H1 (cell line): ENCODE results near the gene RPTOR. TPM values are rescaled to one million over a fixed set of nuclear protein-coding genes. Genes with fewer than 3 reads are reported as not detected.
A peak's percentile ranks its signal among the peaks of the same experiment; 100 is the strongest.

ENCODE experiments used
- CTCF ChIA-PET: fragments of 300-600 bp; sonication (Branson Sonifier 250); formaldehyde crosslinking; loops from one replicate; lab custom pipeline; 2021; ENCODE audit not compliant: partially characterized antibody; lab: Charles Lee
- POLR2A ChIA-PET: fragments of 300-600 bp; sonication (Branson Sonifier 250); formaldehyde crosslinking; loops from one replicate; lab custom pipeline; 2021; ENCODE audit warnings: inconsistent platforms; ENCODE audit not compliant: partially characterized antibody; lab: Charles Lee
- DNase-seq, 2 experiments: peaks; one replicate each; pipeline versions ENCODE4 v3.0.0 to v3.0.0-alpha.2; 2010 to 2022; ENCODE audit warnings: low spot score in 2 of 2, low read depth in 1 of 2, mixed read lengths in 1 of 2
- FAIRE-seq: peaks from 2 replicates; lab custom pipeline; 2011; peaks lifted over from hg19 to GRCh38; lab: Jason Lieb, UNC
- H2AFZ ChIP-seq: 2 replicates; pipeline ENCODE4 v1.8.1; 2012; ENCODE audit warnings: low read length, inconsistent platforms
- H2AK5ac ChIP-seq: 2 replicates; pipeline ENCODE4 v1.6.1; 2013; ENCODE audit warnings: low read depth, low read length
- H2BK120ac ChIP-seq: replicated peaks from 2 replicates; pipeline ENCODE3; 2013; ENCODE audit warnings: low read depth, low read length, inconsistent platforms
- H2BK12ac ChIP-seq: 2 replicates; pipeline ENCODE4 v1.6.1; 2013; ENCODE audit warnings: low read depth, low read length
- H2BK15ac ChIP-seq: 2 replicates; pipeline ENCODE4 v1.6.1; 2013; ENCODE audit warnings: low read length
- H2BK20ac ChIP-seq: 2 replicates; pipeline ENCODE4 v1.6.1; 2013; ENCODE audit warnings: low read length
- H2BK5ac ChIP-seq: 2 replicates; pipeline ENCODE4 v1.6.1; 2013; ENCODE audit warnings: low read depth, low read length
- H3K14ac ChIP-seq: 2 replicates; pipeline ENCODE4 v1.6.1; 2013; ENCODE audit warnings: inconsistent platforms; ENCODE audit not compliant: insufficient read length
- H3K18ac ChIP-seq: 2 replicates; pipeline ENCODE4 v1.6.1; 2013; ENCODE audit warnings: low read length; ENCODE audit errors: extremely low read depth
- H3K23ac ChIP-seq: 2 replicates; pipeline ENCODE4 v1.6.1; 2013; ENCODE audit warnings: inconsistent platforms; ENCODE audit not compliant: insufficient read length
- H3K23me2 ChIP-seq: 2 replicates; pipeline ENCODE4 v1.6.1; 2013; ENCODE audit warnings: low read depth, low read length
- H3K27ac ChIP-seq: 2 replicates; pipeline ENCODE4 v1.6.1; 2011; ENCODE audit warnings: low read depth, low read length, inconsistent platforms
- H3K27me3 ChIP-seq, 4 experiments: replicated peaks in 1 of 4; 1 replicate in 1 of 4; 2 replicates in 3 of 4; pipeline versions ENCODE4 v1.6.1 to v1.8.1; 2011 to 2013; ENCODE audit warnings: low read length in 3 of 4, mild to moderate bottlenecking in 3 of 4, inconsistent platforms in 2 of 4, mixed read lengths in 2 of 4, moderate library complexity in 1 of 4; ENCODE audit not compliant: control insufficient read depth in 3 of 4, insufficient read depth in 3 of 4; ENCODE audit errors: extremely low read depth in 1 of 4
- H3K36me3 ChIP-seq, 4 experiments: 2 replicates each; pipeline versions ENCODE4 v1.6.1 to v1.8.1; 2011 to 2013; ENCODE audit warnings: mild to moderate bottlenecking in 4 of 4, low read length in 3 of 4, moderate library complexity in 2 of 4, control low read depth in 1 of 4, inconsistent platforms in 1 of 4; ENCODE audit not compliant: insufficient read depth in 4 of 4, control insufficient read depth in 2 of 4
- H3K4ac ChIP-seq: replicated peaks from 2 replicates; pipeline ENCODE3; 2013; ENCODE audit warnings: low read length, low read depth, mixed read lengths, inconsistent platforms; ENCODE audit not compliant: insufficient read length
- H3K4me1 ChIP-seq, 4 experiments: replicated peaks in 1 of 4; 1 replicate in 1 of 4; 2 replicates in 3 of 4; pipeline versions ENCODE4 v1.6.1 to v1.8.1; 2011 to 2013; ENCODE audit warnings: low read length in 3 of 4, inconsistent platforms in 2 of 4, mixed read lengths in 1 of 4; ENCODE audit not compliant: insufficient read depth in 4 of 4, control insufficient read depth in 3 of 4
- H3K4me2 ChIP-seq, 2 experiments: 2 replicates each; pipeline versions ENCODE4 v1.6.1 to v1.8.1; 2011 to 2013; ENCODE audit warnings: low read depth in 2 of 2, low read length in 2 of 2, control low read depth in 1 of 2, inconsistent platforms in 1 of 2, mild to moderate bottlenecking in 1 of 2; ENCODE audit not compliant: insufficient read depth in 1 of 2
- H3K4me3 ChIP-seq, 4 experiments: fragments of 200-600, 300-600 bp in 1 of 4; sonication (generic), shearing (Covaris generic), sonication (Bioruptor Twin) in 1 of 4; 2 replicates each; pipeline versions ENCODE4 v1.5.1 to v1.8.1; 2011 to 2016; ENCODE audit warnings: low read length in 4 of 4, low read depth in 3 of 4, control low read depth in 2 of 4, inconsistent platforms in 2 of 4, mild to moderate bottlenecking in 2 of 4, mixed read lengths in 1 of 4, moderate library complexity in 1 of 4; ENCODE audit not compliant: insufficient read depth in 2 of 4; ENCODE audit errors: extremely low read depth in 1 of 4
- H3K56ac ChIP-seq: replicated peaks from 2 replicates; pipeline ENCODE3; 2013; ENCODE audit warnings: low read depth, mild to moderate bottlenecking, mixed read lengths, low read length, inconsistent platforms; ENCODE audit not compliant: insufficient read length
- H3K79me1 ChIP-seq: 2 replicates; pipeline ENCODE4 v1.6.1; 2013; ENCODE audit warnings: low read depth, low read length, control low read depth
- H3K79me2 ChIP-seq, 2 experiments: 2 replicates each; pipeline versions ENCODE4 v1.6.1 to v1.8.1; 2012 to 2013; ENCODE audit warnings: low read length in 2 of 2, mild to moderate bottlenecking in 2 of 2, inconsistent platforms in 1 of 2; ENCODE audit not compliant: insufficient read depth in 2 of 2, control insufficient read depth in 1 of 2
- H3K9ac ChIP-seq, 4 experiments: replicated peaks in 1 of 4; 1 replicate in 1 of 4; 2 replicates in 3 of 4; pipeline versions ENCODE4 v1.6.1 to v1.8.1; 2011 to 2013; ENCODE audit warnings: low read depth in 3 of 4, low read length in 3 of 4, control low read depth in 2 of 4, mild to moderate bottlenecking in 2 of 4, moderate library complexity in 2 of 4, inconsistent platforms in 1 of 4; ENCODE audit errors: extremely low read depth in 1 of 4
- H3K9me3 ChIP-seq, 2 experiments: 2 replicates each; pipeline versions ENCODE4 v1.6.1 to v1.8.1; 2012 to 2013; ENCODE audit warnings: mild to moderate bottlenecking in 2 of 2, moderate library complexity in 2 of 2, control low read depth in 1 of 2, inconsistent platforms in 1 of 2, low read depth in 1 of 2, low read length in 1 of 2, mixed read lengths in 1 of 2; ENCODE audit not compliant: insufficient read depth in 2 of 2
- H4K20me1 ChIP-seq, 2 experiments: replicated peaks in 1 of 2; 2 replicates each; pipeline versions ENCODE3 to v1.8.1; 2011 to 2013; ENCODE audit warnings: inconsistent platforms in 2 of 2, low read length in 2 of 2, mild to moderate bottlenecking in 1 of 2; ENCODE audit not compliant: insufficient read depth in 2 of 2, control insufficient read depth in 1 of 2
- H4K5ac ChIP-seq: 2 replicates; pipeline ENCODE4 v1.6.1; 2013; ENCODE audit warnings: low read length, low read depth, mixed read lengths, inconsistent platforms; ENCODE audit not compliant: insufficient read length
- H4K8ac ChIP-seq: 2 replicates; pipeline ENCODE4 v1.8.0; 2013; ENCODE audit warnings: mild to moderate bottlenecking, moderate library complexity, low read length, inconsistent platforms; ENCODE audit not compliant: insufficient read depth; ENCODE audit errors: extremely low read depth
- H4K91ac ChIP-seq: replicated peaks from 2 replicates; pipeline ENCODE3; 2013; ENCODE audit warnings: low read length, mixed read lengths, inconsistent platforms; ENCODE audit not compliant: insufficient read length
- BCL11A ChIP-seq, 2 experiments: IDR thresholded peaks; one replicate each; pipeline ENCODE4 v1.6.1; 2011; ENCODE audit warnings: low read depth in 2 of 2, low read length in 2 of 2, mild to moderate bottlenecking in 2 of 2
- EGR1 ChIP-seq: IDR thresholded peaks from 2 replicates; pipeline ENCODE4 v1.6.1; 2011; ENCODE audit warnings: low read depth, low read length, borderline replicate concordance
- EZH2 ChIP-seq: fragments of 200-600 bp; sonication (generic); IDR thresholded peaks from 2 replicates; pipeline ENCODE4 v1.7.1; 2012; ENCODE audit warnings: low read depth, mild to moderate bottlenecking, moderate library complexity, low read length, inconsistent platforms; ENCODE audit not compliant: severe bottlenecking
- GTF2F1 ChIP-seq: IDR thresholded peaks from 2 replicates; pipeline ENCODE4 v1.6.1; 2012; ENCODE audit warnings: low read depth, low read length, improper control_type of control experiment, borderline replicate concordance
- NANOG ChIP-seq: IDR thresholded peaks from 2 replicates; pipeline ENCODE4 v1.6.1; 2011; ENCODE audit warnings: low read length, low read depth, mild to moderate bottlenecking, inconsistent platforms; ENCODE audit not compliant: insufficient read depth, poor library complexity, severe bottlenecking
- POU5F1 ChIP-seq: IDR thresholded peaks from 2 replicates; pipeline ENCODE4 v1.6.1; 2011; ENCODE audit warnings: low read depth, mild to moderate bottlenecking, low read length, moderate library complexity
- RAD21 ChIP-seq, 2 experiments: IDR thresholded peaks in 1 of 2; conservative IDR thresholded peaks in 1 of 2; 2 replicates each; pipeline ENCODE4 v1.6.1; 2011; ENCODE audit warnings: low read depth in 2 of 2, low read length in 2 of 2, improper control_type of control experiment in 1 of 2, inconsistent platforms in 1 of 2, mild to moderate bottlenecking in 1 of 2, moderate library complexity in 1 of 2
- SAP30 ChIP-seq: fragments of 300-600 bp; sonication (generic); IDR thresholded peaks from 2 replicates; pipeline ENCODE4 v1.7.1; 2012; ENCODE audit warnings: low read length, moderate library complexity, mild to moderate bottlenecking, inconsistent platforms; ENCODE audit not compliant: insufficient read depth, insufficient replicate concordance
- SIN3A ChIP-seq, 2 experiments: IDR thresholded peaks in 1 of 2; conservative IDR thresholded peaks in 1 of 2; 2 replicates each; pipeline ENCODE4 v1.6.1; 2011 to 2012; ENCODE audit warnings: low read length in 2 of 2, improper control_type of control experiment in 1 of 2, low read depth in 1 of 2, mild to moderate bottlenecking in 1 of 2
- SIRT6 ChIP-seq: IDR thresholded peaks from one replicate; pipeline ENCODE4 v1.7.1; 2012; ENCODE audit warnings: low read length, inconsistent platforms
- SP2 ChIP-seq: IDR thresholded peaks from 2 replicates; pipeline ENCODE4 v1.6.1; 2012; ENCODE audit warnings: mild to moderate bottlenecking, low read length, inconsistent platforms
- WGBS, 2 experiments: shearing (Covaris generic) in 1 of 2; methylation state at CpG; one replicate each; pipeline versions ENCODE4 v1.1.6 to v1.1.7; 2013 to 2015; ENCODE audit warnings: low lambda C conversion rate in 2 of 2, mixed read lengths in 2 of 2, inconsistent platforms in 1 of 2, low coverage in 1 of 2, missing lambda C conversion rate in 1 of 2; ENCODE audit not compliant: insufficient replicate concordance in 2 of 2, insufficient coverage in 1 of 2, insufficient read length in 1 of 2; ENCODE audit errors: extremely low coverage in 1 of 2, missing lambda C conversion rate in 1 of 2; 5-methylcytosine and 5-hydroxymethylcytosine counted together
- polyA plus RNA-seq, 7 experiments: library from polyadenylated mRNA; depleted of rRNA in 3 of 7; stranded (reverse) in 5 of 7; unstranded in 2 of 7; fragments of >200 nt in 5 of 7; fragments of 200-250 nt in 2 of 7; gene quantifications; 1 replicate in 5 of 7; 2 replicates in 1 of 7; 4 replicates in 1 of 7; pipeline versions ENCODE4 v1.2.1 to v1.2.3, GENCODE V29; 2011 to 2013; ENCODE audit warnings: missing spikeins in 2 of 7, mixed read lengths in 2 of 7
- total RNA-seq: library from RNA; stranded (reverse); fragmentation: NEBNext Ultra II Directional; extraction: Animal tissue kit (Norgen Biotek cat#: 25700); gene quantifications from 2 replicates; pipeline ENCODE4 v1.2.1, GENCODE V29; 2021

RPTOR gene
- total and polyA plus RNA-seq, 2 of the 8 experiments (the other 6 are each of a cell fraction or from before 2014, with no cell fraction given), result 6.9 to 28.7 TPM

GRCh38 chr17:80852476-80853015 is 307.9 kb downstream of the RPTOR start:
- Histone ChIP-seq H3K4ac (no peak overlapping the region), H3K56ac (no peak overlapping the region), H3K4me1 (peaks cover 0 to 11% (median 0%) of the 10 kb centered on the region in 4 experiments; a peak in 1 of 7 replicates), H4K91ac (no peak overlapping the region), H3K79me1 (peaks cover 2% of the 10 kb centered on the region), H3K9me3 (no peaks in the 10 kb centered on the region), H3K23me2 (no peaks in the 10 kb centered on the region), H2BK20ac (0 out of 2 replicates have a peak overlapping the region, but pooled peaks have one; percentile 56), H3K18ac (no peak overlapping the region), H3K79me2 (no peaks in the 10 kb centered on the region), H3K23ac (no peak overlapping the region), H3K9ac (no peak overlapping the region), H2BK15ac (no peak overlapping the region), H2AK5ac (peak overlapping the region; percentile 46), H4K5ac (no peak overlapping the region), H3K27ac (no peak overlapping the region), H3K36me3 (no peaks in the 10 kb centered on the region), H3K27me3 (no peaks in the 10 kb centered on the region), H2BK12ac (no peak overlapping the region), H3K14ac (no peak overlapping the region), H3K4me2 (no peak overlapping the region), H4K8ac (0 out of 2 replicates have a peak overlapping the region, but pooled peaks have one; percentile 58), H2BK120ac (no peak overlapping the region), H2BK5ac (peak overlapping the region; percentile 72; the same call in 1 of the 2 replicates), H3K4me3 (no peak overlapping the region), H4K20me1 (peaks cover 0 to 2% of the 10 kb centered on the region in 2 experiments), H2AFZ (no peak overlapping the region)
- 88% methylated on average over 8 of the region's 11 CpGs; no CpG with 5 or more reads in 1 of the 2 experiments for WGBS, 2 experiments
- FAIRE-seq, result no peak
- TF ChIP-seq SP2, result no peak
- no peak for TF ChIP-seq NANOG
- TF ChIP-seq BCL11A (IDR thresholded peaks at IDR 0.05; ENCODE audit: low read depth in 2 of 2, low read length in 2 of 2), result no peak
- TF ChIP-seq SIRT6, result no peak
- no peak for TF ChIP-seq GTF2F1
- no peak for TF ChIP-seq SIN3A (conservative IDR thresholded peaks at IDR 0.05 in 1 of 2, IDR thresholded peaks at IDR 0.05 in 1 of 2; ENCODE audit: low read depth in 1 of 2, low read length in 2 of 2)
- no peak for TF ChIP-seq RAD21 (IDR thresholded peaks at IDR 0.05 in 1 of 2, conservative IDR thresholded peaks at IDR 0.05 in 1 of 2; ENCODE audit: low read depth in 2 of 2, low read length in 2 of 2)
- no peak for TF ChIP-seq POU5F1
- no peak for TF ChIP-seq EGR1
- TF ChIP-seq SAP30, result no peak
- TF ChIP-seq EZH2, result no peak
- POLR2A ChIA-PET, result no interaction called here
- DNase-seq, result no peak
- CTCF ChIA-PET, result no interaction called here
